OCI-LY1 (cell line): ENCODE data around the gene HDAC8.
"Not testable (repeated sequence)": the region's sequence is repeated elsewhere in the genome, so short reads cannot be mapped to it uniquely, and the experiment has no call there.

Source experiments
- H2AFZ ChIP-seq: fragments of 200-600 bp; sonication (generic), shearing (Covaris generic); 2 replicates; pipeline ENCODE4 v1.6.0; 2014; ENCODE audit warnings: antibody characterized with exemption, mild to moderate bottlenecking, low read length
- H3F3A ChIP-seq: fragments of 200-600 bp; sonication (generic), shearing (Covaris generic); 2 replicates; pipeline ENCODE4 v1.6.0; 2014; ENCODE audit warnings: mild to moderate bottlenecking, antibody characterized with exemption, low read length, moderate library complexity; ENCODE audit not compliant: insufficient read depth
- H3K27ac ChIP-seq: fragments of 200-600 bp; sonication (generic); 2 replicates; pipeline ENCODE4 v1.5.1; 2014; ENCODE audit warnings: low read length, mixed run types, mild to moderate bottlenecking, low read depth; ENCODE audit not compliant: poor library complexity, severe bottlenecking
- H3K27me3 ChIP-seq: fragments of 200-600 bp; sonication (generic); 2 replicates; pipeline ENCODE4 v1.6.0; 2014; ENCODE audit warnings: antibody characterized with exemption, mild to moderate bottlenecking, low read length, moderate library complexity; ENCODE audit not compliant: insufficient read depth
- H3K36me3 ChIP-seq: fragments of 200-600 bp; sonication (generic); 2 replicates; pipeline ENCODE4 v1.6.1; 2014; ENCODE audit warnings: mild to moderate bottlenecking, antibody characterized with exemption, low read length, moderate library complexity, mixed read lengths; ENCODE audit not compliant: insufficient read depth
- H3K4me1 ChIP-seq: fragments of 200-600 bp; sonication (generic); 2 replicates; pipeline ENCODE4 v1.5.1; 2014; ENCODE audit warnings: mild to moderate bottlenecking, low read length, moderate library complexity; ENCODE audit not compliant: insufficient read depth, severe bottlenecking
- H3K4me2 ChIP-seq: fragments of 200-600 bp; sonication (generic), shearing (Covaris generic); 2 replicates; pipeline ENCODE4 v1.6.1; 2014; ENCODE audit warnings: low read length
- H3K4me3 ChIP-seq: fragments of 200-600 bp; sonication (generic); 2 replicates; pipeline ENCODE4 v1.5.1; 2014; ENCODE audit warnings: low read length, low read depth, mild to moderate bottlenecking, mixed read lengths; ENCODE audit not compliant: poor library complexity, severe bottlenecking
- H3K79me2 ChIP-seq: fragments of 200-600 bp; shearing (Covaris generic); 2 replicates; pipeline ENCODE4 v1.6.1; 2016; ENCODE audit warnings: mixed run types, low read length, mixed read lengths; ENCODE audit not compliant: insufficient read depth
- H3K9ac ChIP-seq: fragments of 200-600 bp; sonication (generic), shearing (Covaris generic); 2 replicates; pipeline ENCODE4 v1.6.1; 2014; ENCODE audit warnings: mild to moderate bottlenecking, low read length, mixed read lengths
- H3K9me2 ChIP-seq: fragments of 200-600 bp; sonication (generic), shearing (Covaris generic); 2 replicates; pipeline ENCODE4 v1.6.1; 2014; ENCODE audit warnings: low read depth, mild to moderate bottlenecking, low read length, mixed read lengths
- H3K9me3 ChIP-seq: fragments of 200-600 bp; shearing (Covaris generic); 2 replicates; pipeline ENCODE4 v1.6.1; 2014; ENCODE audit warnings: low read length, mixed read lengths
- H4K20me1 ChIP-seq: fragments of 200-600 bp; sonication (generic), shearing (Covaris generic); 2 replicates; pipeline ENCODE4 v1.6.0; 2016; ENCODE audit warnings: mild to moderate bottlenecking, low read length; ENCODE audit not compliant: insufficient read depth
- CTCF ChIP-seq: fragments of 200-600 bp; sonication (generic), shearing (Covaris generic); IDR thresholded peaks from 2 replicates; pipeline ENCODE4 v1.5.1; 2017; ENCODE audit warnings: mild to moderate bottlenecking, antibody characterized with exemption, low read length, moderate library complexity, mixed read lengths
- EZH2 ChIP-seq: fragments of 200-600 bp; sonication (generic), shearing (Covaris generic); IDR thresholded peaks from 2 replicates; pipeline ENCODE4 v1.8.0; 2017; ENCODE audit warnings: borderline replicate concordance, mixed run types, mild to moderate bottlenecking, antibody characterized with exemption, low read length, moderate library complexity, mixed read lengths

The HDAC8 gene

GRCh38 chrX:72492499-72492898 is 80.1 kb downstream of the HDAC8 start:
- Histone ChIP-seq H3K79me2 (no peaks in the 10 kb centered on the region), H3K27me3 (no peaks in the 10 kb centered on the region), H3K9ac (no peak overlapping the region), H3K4me2 (no peak overlapping the region), H3K4me1 (peaks cover 6% of the 10 kb centered on the region), H3K27ac (no peak overlapping the region), H4K20me1 (no peaks in the 10 kb centered on the region), H3F3A (no peaks in the 10 kb centered on the region), H3K4me3 (no peak overlapping the region), H3K36me3 (peaks cover 7% of the 10 kb centered on the region), H3K9me2 (no peaks in the 10 kb centered on the region), H3K9me3 (no peaks in the 10 kb centered on the region), H2AFZ (no peak overlapping the region)
- TF ChIP-seq CTCF (no peak), EZH2 (no peak)

GRCh38 chrX:72490221-72490620 is 82.4 kb downstream of the HDAC8 start:
- not testable (repeated sequence) for H3K9me3 ChIP-seq, H4K20me1 ChIP-seq, H3K79me2 ChIP-seq, H3K4me2 ChIP-seq, H3F3A ChIP-seq, H3K9me2 ChIP-seq, H3K27me3 ChIP-seq, H3K9ac ChIP-seq, H3K27ac ChIP-seq, H2AFZ ChIP-seq, H3K4me3 ChIP-seq, H3K4me1 ChIP-seq
- peaks cover 12% of the 10 kb centered on the region for H3K36me3 ChIP-seq

GRCh38 chrX:72487661-72488060 is 85.0 kb downstream of the HDAC8 start:
- H3K4me1 ChIP-seq = peaks cover 6% of the 10 kb centered on the region
- no peak overlapping the region for H3K4me3 ChIP-seq

More at GRCh38 chrX:72487661-72488060, 85.0 kb downstream of the HDAC8 start:
- H2AFZ ChIP-seq = no peak overlapping the region
- no peak overlapping the region for H3K27ac ChIP-seq
- H3K9me3 ChIP-seq = no peaks in the 10 kb centered on the region
- no peak overlapping the region for H3K9ac ChIP-seq
- no peaks in the 10 kb centered on the region for H4K20me1 ChIP-seq
- no peaks in the 10 kb centered on the region for H3K79me2 ChIP-seq
- H3F3A ChIP-seq = no peaks in the 10 kb centered on the region
- peaks cover 12% of the 10 kb centered on the region for H3K36me3 ChIP-seq
- no peak overlapping the region for H3K4me2 ChIP-seq
- H3K9me2 ChIP-seq = no peaks in the 10 kb centered on the region
- no peak for TF ChIP-seq CTCF
- TF ChIP-seq EZH2 = no peak
- no peaks in the 10 kb centered on the region for H3K27me3 ChIP-seq
